Heart right ventricle (tissue), 16 donors: ENCODE measurements around the gene SCN4A. TPM values are rescaled to one million over a fixed set of nuclear protein-coding genes. Genes with fewer than 3 reads are reported as not detected.
"Not testable (repeated sequence)": the region's sequence is repeated elsewhere in the genome, so short reads cannot be mapped to it uniquely, and the experiment has no call there.

ENCODE experiments used
- ATAC-seq, 8 donors: fragments of 200-7000 bp; cut with Tn5 transposase; one replicate each; pipeline ENCODE4 v1.9.1; 2020; ENCODE audit warnings: mild to moderate bottlenecking in 8 of 8, moderate library complexity in 8 of 8, moderate number of reproducible peaks in 1 of 8
- DNase-seq, 2 donors: peaks; one replicate each; pipeline ENCODE4 v3.0.0-alpha.2; 2020
- H3K27ac ChIP-seq, 10 donors: fragments of 200-600 bp; sonication (generic) in 2 of 10; one replicate each; pipeline versions ENCODE4 v1.5.0 to v1.8.0; 2020 to 2022; ENCODE audit warnings: mild to moderate bottlenecking in 3 of 10
- H3K27me3 ChIP-seq, 7 donors: fragments of 200-600 bp; one replicate each; pipeline ENCODE4 v1.8.0; 2021 to 2022; ENCODE audit warnings: mild to moderate bottlenecking in 2 of 7
- H3K36me3 ChIP-seq, 9 donors: fragments of 200-600 bp; sonication (generic) in 1 of 9; one replicate each; pipeline versions ENCODE4 v1.5.0 to v1.8.0; 2020 to 2022; ENCODE audit warnings: mild to moderate bottlenecking in 2 of 9
- H3K4me1 ChIP-seq, 9 donors: fragments of 200-600 bp; sonication (generic) in 1 of 9; one replicate each; pipeline versions ENCODE4 v1.5.0 to v1.8.0; 2020 to 2022; ENCODE audit warnings: mild to moderate bottlenecking in 4 of 9
- H3K4me3 ChIP-seq, 10 donors: fragments of 200-600 bp; sonication (generic) in 2 of 10; one replicate each; pipeline versions ENCODE4 v1.5.0 to v1.8.0; 2020 to 2022; ENCODE audit warnings: mild to moderate bottlenecking in 7 of 10, moderate library complexity in 2 of 10
- H3K9me3 ChIP-seq, 11 donors: fragments of 200-600 bp in 10 of 11; sonication (generic) in 2 of 11; one replicate each; pipeline versions ENCODE4 v1.5.0 to v1.8.0; 2013 to 2022; ENCODE audit warnings: mild to moderate bottlenecking in 2 of 11, control low read depth in 1 of 11, moderate library complexity in 1 of 11
- CTCF ChIP-seq, 9 donors: fragments of 200-600 bp; sonication (generic) in 2 of 9; IDR thresholded peaks; one replicate each; pipeline versions ENCODE4 v1.5.0 to v1.8.0; 2021 to 2022; ENCODE audit warnings: antibody characterized with exemption in 9 of 9, mild to moderate bottlenecking in 5 of 9, moderate library complexity in 1 of 9
- WGBS, 2 donors: extraction: QIAGEN DNeasy Blood & Tissue Kit; methylation state at CpG; one replicate each; pipeline ENCODE4 v1.1.7; 2013; ENCODE audit warnings: inconsistent platforms in 1 of 2; 5-methylcytosine and 5-hydroxymethylcytosine counted together
- intact Hi-C, 10 donors: fragments of 100-400 bp; cut with DNase I; formaldehyde crosslinking; loops; one replicate each; pipeline versions ENCODE4 v1.11.1 to v1.14.2; 2022
- polyA plus RNA-seq, 2 donors: library from polyadenylated mRNA; stranded (reverse); fragments of 200-250 nt; gene quantifications; one replicate each; pipeline ENCODE4 v1.2.3, GENCODE V29; 2013
- total RNA-seq, 10 donors: library from RNA; stranded (reverse); fragmentation: NEBNext Ultra II Directional in 3 of 10; extraction: Animal tissue kit (Norgen Biotek cat#: 25700) in 3 of 10; gene quantifications; one replicate each; pipeline versions ENCODE4 v1.2.1 to v1.2.4, GENCODE V29; 2021 to 2023
- donor health status: Arrhythmogenic right ventricular cardiomyopathy.
- donor health status: ischemic (EF 13 %, LVEDD 7.1; RV severe dilation, severe dysfunction).
- donor health status: healthy with polysubstance abuse.
- donor health status: DM: no; HTN: yes; CAD: no.
- donor health status: DM: no; HTN: no; CAD: no.
- donor health status: ischemic (EF 25% LVEDD 6.9; RV normal size, moderate dysfunction).
- donor health status: ischemic (EF 25% LVEDD 5.7; RV mildly dilated, moderate dysfunction).
- donor health status: healthy.
- donor health status: DM: yes; HTN: yes; CAD: no.
- donor health status: Ischemic cardiomyopathy.
- donor health status: ischemic (EF 35%, LVEDD 5.7; RV mildly dilated, moderate dysfunction).
- donor health status: nonischemic (EF 11% LVEDD 7.7; RV severe dilation, severe dysfunction).
- donor health status: DM: yes; HTN: yes; CAD: no.
- donor health status: PGD.
- donor health status: ischemic (EF 29% LVEDD 5.4; RV normal size, mild dysfunction).
- donor health status: nonischemic (EF 23%, LVEDD 6.1; RV moderate dilation, normal function).

Gene SCN4A
- total and polyA plus RNA-seq, 12 donors: 0.19 to 2.9 (median 0.53) TPM

DNA sequence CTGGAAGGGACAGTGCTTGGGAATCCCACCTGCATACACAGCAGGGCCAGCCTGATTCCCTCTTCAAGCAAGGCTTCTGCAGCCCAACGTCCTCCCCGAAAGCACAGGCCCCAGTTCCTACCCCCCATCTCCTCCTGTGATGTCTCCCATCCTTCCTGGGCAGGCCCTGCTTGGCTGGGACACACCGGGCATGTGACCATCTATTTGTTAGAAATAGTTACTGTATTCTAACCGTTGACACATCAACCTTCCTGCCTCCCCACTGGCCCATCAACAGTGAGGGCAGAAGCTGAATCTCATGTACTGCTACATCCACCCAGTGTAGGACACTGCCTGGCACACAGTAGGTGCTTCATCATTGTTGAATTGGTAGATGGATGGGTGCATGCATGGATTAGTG, 36.1 kb upstream of the SCN4A start:
- DNase-seq (no peak), ATAC-seq (no peak)
- peaks cover 0 to 28% (median 0%) of the 10 kb centered on the region in 9 donors for H3K36me3 ChIP-seq
- H3K9me3 ChIP-seq: no peaks in the 10 kb centered on the region
- peaks cover 0 to 5% (median 0%) of the 10 kb centered on the region in 7 donors for H3K27me3 ChIP-seq
- peak overlapping the region; percentile 4 to 90 (median 70) for H3K27ac ChIP-seq
- peaks cover 2 to 64% (median 48%) of the 10 kb centered on the region in 9 donors for H3K4me1 ChIP-seq
- TF ChIP-seq CTCF (IDR thresholded peaks at IDR 0.05): no peak
- WGBS, 2 donors: 46 to 59% methylated on average over 4 of the region's 4 CpGs
- intact Hi-C loops: no loop called here
- H3K4me3 ChIP-seq: no peak overlapping the region

DNA sequence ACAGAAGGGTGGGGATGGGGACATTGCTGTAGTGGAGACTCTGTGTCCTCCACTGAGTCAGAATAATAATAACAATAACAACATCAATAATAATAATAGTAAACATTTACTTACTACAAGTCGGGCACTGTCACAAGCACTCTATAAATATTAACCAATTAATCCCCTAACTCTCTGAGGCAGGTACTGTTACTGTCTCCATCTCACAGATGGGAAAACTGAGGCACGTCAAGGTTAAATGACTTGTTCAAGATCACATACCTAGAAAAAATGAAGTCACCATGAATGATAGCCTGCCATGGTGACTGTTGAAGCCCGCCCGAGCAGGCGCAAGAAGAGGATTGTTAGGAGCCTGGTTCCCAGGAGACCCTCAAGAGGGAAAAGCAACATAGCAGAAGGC, 35.6 kb upstream of the SCN4A start:
- Histone ChIP-seq H3K36me3 (peaks cover 0 to 32% (median 0%) of the 10 kb centered on the region in 9 donors), H3K9me3 (no peaks in the 10 kb centered on the region), H3K27ac (peak overlapping the region; percentile 8 to 90 (median 73)), H3K27me3 (peaks cover 0 to 5% (median 0%) of the 10 kb centered on the region in 7 donors), H3K4me3 (no peak overlapping the region), H3K4me1 (peaks cover 2 to 61% (median 47%) of the 10 kb centered on the region in 9 donors)
- ATAC-seq (no peak), DNase-seq (no peak)
- intact Hi-C loops: no loop called here
- no peak for TF ChIP-seq CTCF (IDR thresholded peaks at IDR 0.05)
- 76 to 85% methylated on average over 5 of the region's 5 CpGs for WGBS, 2 donors

GRCh38 chr17:64007838-64008282, 35.1 kb upstream of the SCN4A start:
- DNase-seq: no peak
- H3K4me3 ChIP-seq: no peak overlapping the region
- 57 to 64% methylated on average over 5 of the region's 5 CpGs for WGBS, 2 donors
- peak; percentile 14 to 63 (median 41) for ATAC-seq
- intact Hi-C loops: no loop called here
- H3K27ac ChIP-seq: peak overlapping the region; percentile 47 to 90 (median 74)
- peaks cover 0 to 5% (median 0%) of the 10 kb centered on the region in 7 donors for H3K27me3 ChIP-seq
- TF ChIP-seq CTCF (IDR thresholded peaks at IDR 0.05): no peak
- H3K36me3 ChIP-seq: peaks cover 0 to 37% (median 0%) of the 10 kb centered on the region in 9 donors
- H3K9me3 ChIP-seq: no peaks in the 10 kb centered on the region
- peaks cover 2 to 66% (median 47%) of the 10 kb centered on the region in 9 donors for H3K4me1 ChIP-seq

- intact Hi-C loops, H3K27me3 ChIP-seq, H3K9me3 ChIP-seq, DNase-seq: not testable (repeated sequence)
- Histone ChIP-seq H3K27ac (peak overlapping the region; percentile 47 to 90 (median 74)), H3K4me3 (peak overlapping the region in 2 of 10 donors; percentile 12 to 47), H3K36me3 (peaks cover 0 to 43% (median 0%) of the 10 kb centered on the region in 9 donors), H3K4me1 (peaks cover 2 to 71% (median 51%) of the 10 kb centered on the region in 9 donors)
- 75 to 82% methylated on average over 5 of the region's 5 CpGs for WGBS, 2 donors
- peak in 5 of 8 donors; percentile 23 to 54 (median 41) for ATAC-seq
Measured at GRCh38 chr17:64007089-64007837, 34.5 kb upstream of the SCN4A start.
